Measurements from ENCODE around the gene LCN10.
"Not testable (repeated sequence)": the region's sequence is repeated elsewhere in the genome, so short reads cannot be mapped to it uniquely, and the experiment has no call there.

The LCN10 gene

DNA sequence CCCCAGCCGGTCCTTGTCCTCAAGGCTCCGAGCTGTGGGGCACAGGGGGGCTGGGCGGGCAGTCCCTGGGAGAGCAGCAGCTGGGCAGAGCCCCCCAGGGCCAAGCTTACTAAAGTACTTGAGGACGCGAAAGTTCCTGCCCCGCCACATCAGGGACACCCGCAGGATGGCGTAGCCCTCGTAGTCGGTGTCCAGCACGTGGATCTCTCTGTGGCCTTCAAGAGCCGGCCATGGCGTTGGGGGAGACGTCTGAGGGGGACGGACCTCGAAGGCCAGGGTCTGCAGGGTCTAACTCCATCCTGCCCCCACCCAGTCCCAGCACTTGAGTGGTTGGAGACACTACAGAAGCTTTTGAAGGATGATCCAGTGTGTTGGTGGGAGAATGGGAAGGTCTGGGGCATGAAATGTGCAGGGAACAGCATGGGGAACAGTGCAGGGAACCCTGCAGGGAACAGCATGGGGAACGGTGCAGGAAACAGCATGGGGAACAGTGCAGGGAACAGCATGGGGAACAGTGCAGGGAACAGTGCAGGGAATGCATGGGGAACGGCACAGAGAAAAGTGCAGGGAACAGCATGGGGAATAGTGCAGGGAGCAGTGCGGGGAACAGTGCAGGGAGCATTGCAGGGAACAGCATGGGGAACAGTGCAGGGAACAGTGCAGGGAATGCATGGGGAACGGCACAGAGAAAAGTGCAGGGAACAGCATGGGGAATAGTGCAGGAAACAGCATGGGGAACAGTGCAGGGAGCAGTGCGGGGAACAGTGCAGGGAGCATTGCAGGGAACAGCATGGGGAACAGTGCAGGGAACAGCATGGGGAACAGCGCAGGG lies 12.8 kb upstream of the LCN10 start:
- peaks cover 0 to 28% (median 23%) of the 10 kb centered on the region in 5 donors for H3K9me3 ChIP-seq (ENCODE audit: control insufficient read depth in 5 of 5, low read length in 5 of 5)
- not testable (repeated sequence) for H3K27ac ChIP-seq (ENCODE audit: low read depth, low read length); H3K4me1 ChIP-seq (ENCODE audit: control insufficient read depth in 5 of 5, insufficient read depth in 5 of 5, low read length in 5 of 5); H3K4me3 ChIP-seq (ENCODE audit: low read depth in 1 of 5, low read length in 5 of 5); H3K27me3 ChIP-seq (ENCODE audit: control insufficient read depth in 5 of 5, insufficient read depth in 4 of 5, low read length in 5 of 5); H3K9ac ChIP-seq (ENCODE audit: low read length in 5 of 5); H3K36me3 ChIP-seq (ENCODE audit: control insufficient read depth in 5 of 5, insufficient read depth in 5 of 5, low read length in 5 of 5)

DNA sequence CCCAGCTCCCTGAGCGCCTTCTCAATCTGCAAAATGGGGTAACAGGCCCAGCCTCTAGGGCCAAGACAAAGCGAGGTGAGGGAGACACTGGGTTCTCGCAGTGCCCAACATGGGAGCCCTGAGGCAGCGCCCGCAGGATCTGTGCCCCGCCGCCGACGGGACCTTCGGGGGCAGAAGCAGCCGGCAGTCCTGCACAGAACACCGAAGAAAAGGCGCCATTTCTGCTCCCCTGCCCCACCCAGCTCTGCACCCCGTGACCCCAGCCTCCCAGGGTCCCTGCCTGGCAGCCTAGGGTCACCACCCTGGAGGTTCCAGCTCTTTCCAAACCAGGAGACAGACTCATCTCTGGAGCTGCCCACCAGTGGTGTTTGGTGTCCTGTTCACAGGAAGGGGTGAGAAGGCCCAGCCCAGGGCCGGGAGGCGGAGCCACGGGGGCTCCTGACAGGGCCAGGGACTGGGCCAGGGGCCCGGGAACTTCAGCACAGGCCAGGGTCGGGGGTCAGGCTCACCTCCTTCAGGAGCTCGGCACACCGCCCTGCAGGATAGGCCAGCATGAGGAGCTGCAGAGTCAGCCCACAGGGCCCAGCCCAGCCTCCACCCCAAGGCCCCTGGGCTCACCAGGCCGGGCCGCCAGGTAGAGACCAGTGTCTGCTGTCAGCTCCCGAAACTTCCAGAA lies 12.0 kb upstream of the LCN10 start:
- Histone ChIP-seq H3K27me3 (ENCODE audit: control insufficient read depth in 5 of 5, insufficient read depth in 4 of 5, low read length in 5 of 5) (peaks cover 0 to 5% (median 0%) of the 10 kb centered on the region in 5 donors), H3K4me1 (ENCODE audit: control insufficient read depth in 5 of 5, insufficient read depth in 5 of 5, low read length in 5 of 5) (peaks cover 0 to 5% (median 0%) of the 10 kb centered on the region in 5 donors), H3K4me3 (ENCODE audit: low read depth in 1 of 5, low read length in 5 of 5) (no peak overlapping the region), H3K27ac (ENCODE audit: low read depth, low read length) (no peak overlapping the region), H3K9ac (ENCODE audit: low read length in 5 of 5) (no peak overlapping the region), H3K9me3 (ENCODE audit: control insufficient read depth in 5 of 5, low read length in 5 of 5) (peaks cover 0 to 28% (median 23%) of the 10 kb centered on the region in 5 donors), H3K36me3 (ENCODE audit: control insufficient read depth in 5 of 5, insufficient read depth in 5 of 5, low read length in 5 of 5) (no peaks in the 10 kb centered on the region)

DNA sequence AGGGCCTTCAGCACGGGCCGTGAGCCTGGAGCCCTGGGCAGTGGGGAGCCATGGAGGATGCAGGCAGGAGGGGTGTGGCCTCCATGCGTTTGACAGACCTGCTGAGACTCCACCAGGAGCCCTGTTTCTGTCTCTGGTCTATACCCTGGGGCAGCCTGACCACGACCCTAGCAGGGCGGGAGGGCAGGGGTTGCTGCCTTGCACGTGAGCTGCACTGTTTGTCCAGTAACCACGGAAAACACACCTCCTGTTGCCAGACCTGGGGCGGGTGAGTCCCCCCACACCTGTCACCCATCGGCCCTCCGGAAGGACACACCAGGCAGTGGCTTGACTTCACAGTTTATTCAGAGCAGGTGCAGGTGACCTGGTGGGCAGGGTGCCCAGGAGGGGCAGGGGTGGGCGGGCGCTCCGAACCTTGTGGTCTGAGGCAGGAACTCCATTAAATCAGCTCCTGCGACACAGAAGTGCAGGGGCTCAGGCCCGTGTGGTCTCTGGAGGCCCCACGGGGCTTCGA lies 11.4 kb upstream of the LCN10 start:
- H3K4me3 ChIP-seq (ENCODE audit: low read depth in 1 of 5, low read length in 5 of 5), result no peak overlapping the region
- peaks cover 0 to 11% (median 3%) of the 10 kb centered on the region in 5 donors for H3K4me1 ChIP-seq (ENCODE audit: control insufficient read depth in 5 of 5, insufficient read depth in 5 of 5, low read length in 5 of 5)
- peaks cover 0 to 28% (median 23%) of the 10 kb centered on the region in 5 donors for H3K9me3 ChIP-seq (ENCODE audit: control insufficient read depth in 5 of 5, low read length in 5 of 5)
- no peak overlapping the region for H3K9ac ChIP-seq (ENCODE audit: low read length in 5 of 5)
- H3K27ac ChIP-seq (ENCODE audit: low read depth, low read length), result no peak overlapping the region
- peaks cover 0 to 5% (median 0%) of the 10 kb centered on the region in 5 donors for H3K27me3 ChIP-seq (ENCODE audit: control insufficient read depth in 5 of 5, insufficient read depth in 4 of 5, low read length in 5 of 5)
- H3K36me3 ChIP-seq (ENCODE audit: control insufficient read depth in 5 of 5, insufficient read depth in 5 of 5, low read length in 5 of 5), result no peaks in the 10 kb centered on the region

DNA sequence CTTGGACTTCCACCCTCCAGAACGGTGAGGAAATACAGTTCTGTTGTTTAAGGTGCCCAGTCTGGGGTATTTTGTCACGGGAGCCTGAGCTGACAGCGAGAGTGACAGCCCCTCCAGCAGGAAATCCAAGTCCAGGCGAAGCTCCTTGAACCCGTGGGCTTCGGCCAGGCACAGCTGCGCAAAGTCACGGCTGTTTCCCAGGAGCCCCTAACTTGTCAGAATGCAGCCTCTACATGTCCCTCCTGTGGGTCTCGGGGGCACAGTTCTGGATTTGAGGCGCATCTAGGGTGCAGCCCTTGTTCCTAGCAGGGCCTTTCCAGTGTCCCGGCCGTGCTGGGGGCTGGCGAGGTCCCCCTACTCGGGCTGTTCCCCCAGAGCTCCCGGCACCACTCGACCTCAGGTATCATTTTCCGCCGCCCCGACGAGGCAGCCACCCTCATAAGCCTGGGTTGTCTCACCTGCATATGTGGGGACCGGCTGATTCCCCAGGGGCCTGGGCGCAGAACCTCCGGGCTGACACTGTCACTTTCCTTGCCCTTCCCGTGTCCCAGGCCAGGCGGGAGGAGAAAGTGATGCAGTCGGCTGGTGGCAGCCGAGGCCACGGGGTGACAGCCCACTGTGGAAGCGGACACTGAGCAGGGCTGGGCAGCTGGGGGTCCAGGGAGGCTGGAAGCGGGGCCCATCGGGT lies 10.8 kb upstream of the LCN10 start:
- peaks cover 0 to 5% (median 0%) of the 10 kb centered on the region in 5 donors for H3K27me3 ChIP-seq (ENCODE audit: control insufficient read depth in 5 of 5, insufficient read depth in 4 of 5, low read length in 5 of 5)
- H3K4me3 ChIP-seq (ENCODE audit: low read depth in 1 of 5, low read length in 5 of 5), result no peak overlapping the region
- peaks cover 0 to 28% (median 23%) of the 10 kb centered on the region in 5 donors for H3K9me3 ChIP-seq (ENCODE audit: control insufficient read depth in 5 of 5, low read length in 5 of 5)
- H3K27ac ChIP-seq (ENCODE audit: low read depth, low read length), result no peak overlapping the region
- peaks cover 0 to 17% (median 5%) of the 10 kb centered on the region in 5 donors for H3K4me1 ChIP-seq (ENCODE audit: control insufficient read depth in 5 of 5, insufficient read depth in 5 of 5, low read length in 5 of 5)
- H3K9ac ChIP-seq (ENCODE audit: low read length in 5 of 5), result no peak overlapping the region
- H3K36me3 ChIP-seq (ENCODE audit: control insufficient read depth in 5 of 5, insufficient read depth in 5 of 5, low read length in 5 of 5), result no peaks in the 10 kb centered on the region

DNA sequence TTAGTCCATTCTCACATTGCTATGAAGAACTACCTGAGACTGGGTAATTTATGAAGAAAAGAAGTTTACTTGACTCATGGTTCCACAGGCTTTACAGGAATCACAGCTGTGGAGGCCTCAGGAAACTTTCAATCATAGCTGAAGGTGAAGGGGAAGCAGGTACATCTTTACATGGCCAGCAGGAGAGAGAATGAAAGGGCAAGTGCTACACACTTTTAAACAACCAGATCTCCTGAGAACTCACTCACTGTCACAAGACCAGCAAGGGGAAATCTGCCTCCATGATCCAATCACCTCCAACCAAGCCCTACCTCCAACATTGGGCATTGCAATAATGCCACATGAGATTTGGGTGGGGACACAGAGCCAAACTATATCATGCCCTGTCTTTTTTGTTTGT lies 9.1 kb upstream of the LCN10 start:
- Histone ChIP-seq H3K9ac (ENCODE audit: low read length in 5 of 5) (no peak overlapping the region), H3K4me3 (ENCODE audit: low read depth in 1 of 5, low read length in 5 of 5) (no peak overlapping the region), H3K36me3 (ENCODE audit: control insufficient read depth in 5 of 5, insufficient read depth in 5 of 5, low read length in 5 of 5) (no peaks in the 10 kb centered on the region), H3K27me3 (ENCODE audit: control insufficient read depth in 5 of 5, insufficient read depth in 4 of 5, low read length in 5 of 5) (peaks cover 0 to 3% (median 0%) of the 10 kb centered on the region in 5 donors), H3K27ac (ENCODE audit: low read depth, low read length) (no peak overlapping the region), H3K4me1 (ENCODE audit: control insufficient read depth in 5 of 5, insufficient read depth in 5 of 5, low read length in 5 of 5) (peaks cover 0 to 23% (median 8%) of the 10 kb centered on the region in 5 donors), H3K9me3 (ENCODE audit: control insufficient read depth in 5 of 5, low read length in 5 of 5) (peaks cover 0 to 28% (median 23%) of the 10 kb centered on the region in 5 donors)

DNA sequence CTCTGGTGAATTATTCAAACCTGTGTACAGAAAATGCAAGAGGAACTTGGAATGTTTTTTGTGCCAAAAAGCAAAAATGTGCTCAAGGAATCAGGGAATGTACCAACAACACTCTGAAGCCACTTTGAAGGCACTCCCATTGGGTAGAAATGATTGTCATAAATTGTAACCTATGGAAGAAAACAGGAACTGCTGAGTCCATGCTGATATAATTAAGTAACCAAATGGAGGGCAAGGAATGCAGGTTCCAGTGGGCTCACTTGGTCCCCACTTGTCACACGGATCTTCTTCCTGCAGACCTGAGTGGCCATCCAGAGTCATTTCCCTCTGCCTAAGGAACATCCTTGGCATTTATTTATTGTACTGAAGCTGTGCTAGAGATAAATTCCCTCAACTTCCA lies 8.5 kb upstream of the LCN10 start:
- Histone ChIP-seq H3K4me3 (ENCODE audit: low read depth in 1 of 5, low read length in 5 of 5) (no peak overlapping the region), H3K9me3 (ENCODE audit: control insufficient read depth in 5 of 5, low read length in 5 of 5) (peaks cover 0 to 27% (median 21%) of the 10 kb centered on the region in 5 donors), H3K27me3 (ENCODE audit: control insufficient read depth in 5 of 5, insufficient read depth in 4 of 5, low read length in 5 of 5) (peaks cover 0 to 3% (median 0%) of the 10 kb centered on the region in 5 donors), H3K9ac (ENCODE audit: low read length in 5 of 5) (no peak overlapping the region), H3K4me1 (ENCODE audit: control insufficient read depth in 5 of 5, insufficient read depth in 5 of 5, low read length in 5 of 5) (peaks cover 0 to 28% (median 8%) of the 10 kb centered on the region in 5 donors), H3K27ac (ENCODE audit: low read depth, low read length) (no peak overlapping the region), H3K36me3 (ENCODE audit: control insufficient read depth in 5 of 5, insufficient read depth in 5 of 5, low read length in 5 of 5) (no peaks in the 10 kb centered on the region)

DNA sequence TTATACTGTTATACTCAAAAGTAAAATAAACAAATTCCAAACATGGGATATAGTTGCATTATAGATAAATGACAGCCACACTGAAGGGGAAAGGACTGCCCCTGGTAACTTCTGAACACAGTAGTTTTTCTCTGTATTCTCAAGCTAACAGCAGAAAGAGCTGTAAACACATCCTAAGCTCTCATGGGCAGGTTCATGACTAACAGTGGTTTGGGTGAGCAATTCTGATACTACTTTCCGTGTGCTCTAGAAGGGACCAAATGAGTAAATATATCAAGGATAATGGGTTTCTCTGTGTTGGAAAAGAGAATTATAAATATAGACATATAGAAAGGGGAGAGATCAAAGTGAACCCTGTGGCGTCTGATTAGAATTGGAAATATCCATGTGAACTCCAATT lies 7.8 kb upstream of the LCN10 start:
- H3K36me3 ChIP-seq (ENCODE audit: control insufficient read depth in 5 of 5, insufficient read depth in 5 of 5, low read length in 5 of 5), result no peaks in the 10 kb centered on the region
- peaks cover 0 to 32% (median 8%) of the 10 kb centered on the region in 5 donors for H3K4me1 ChIP-seq (ENCODE audit: control insufficient read depth in 5 of 5, insufficient read depth in 5 of 5, low read length in 5 of 5)
- no peak overlapping the region for H3K9ac ChIP-seq (ENCODE audit: low read length in 5 of 5)
- H3K27ac ChIP-seq (ENCODE audit: low read depth, low read length), result no peak overlapping the region
- H3K4me3 ChIP-seq (ENCODE audit: low read depth in 1 of 5, low read length in 5 of 5), result no peak overlapping the region
- H3K27me3 ChIP-seq (ENCODE audit: control insufficient read depth in 5 of 5, insufficient read depth in 4 of 5, low read length in 5 of 5), result peaks cover 0 to 3% (median 0%) of the 10 kb centered on the region in 5 donors
- H3K9me3 ChIP-seq (ENCODE audit: control insufficient read depth in 5 of 5, low read length in 5 of 5), result peaks cover 0 to 19% (median 14%) of the 10 kb centered on the region in 5 donors

DNA sequence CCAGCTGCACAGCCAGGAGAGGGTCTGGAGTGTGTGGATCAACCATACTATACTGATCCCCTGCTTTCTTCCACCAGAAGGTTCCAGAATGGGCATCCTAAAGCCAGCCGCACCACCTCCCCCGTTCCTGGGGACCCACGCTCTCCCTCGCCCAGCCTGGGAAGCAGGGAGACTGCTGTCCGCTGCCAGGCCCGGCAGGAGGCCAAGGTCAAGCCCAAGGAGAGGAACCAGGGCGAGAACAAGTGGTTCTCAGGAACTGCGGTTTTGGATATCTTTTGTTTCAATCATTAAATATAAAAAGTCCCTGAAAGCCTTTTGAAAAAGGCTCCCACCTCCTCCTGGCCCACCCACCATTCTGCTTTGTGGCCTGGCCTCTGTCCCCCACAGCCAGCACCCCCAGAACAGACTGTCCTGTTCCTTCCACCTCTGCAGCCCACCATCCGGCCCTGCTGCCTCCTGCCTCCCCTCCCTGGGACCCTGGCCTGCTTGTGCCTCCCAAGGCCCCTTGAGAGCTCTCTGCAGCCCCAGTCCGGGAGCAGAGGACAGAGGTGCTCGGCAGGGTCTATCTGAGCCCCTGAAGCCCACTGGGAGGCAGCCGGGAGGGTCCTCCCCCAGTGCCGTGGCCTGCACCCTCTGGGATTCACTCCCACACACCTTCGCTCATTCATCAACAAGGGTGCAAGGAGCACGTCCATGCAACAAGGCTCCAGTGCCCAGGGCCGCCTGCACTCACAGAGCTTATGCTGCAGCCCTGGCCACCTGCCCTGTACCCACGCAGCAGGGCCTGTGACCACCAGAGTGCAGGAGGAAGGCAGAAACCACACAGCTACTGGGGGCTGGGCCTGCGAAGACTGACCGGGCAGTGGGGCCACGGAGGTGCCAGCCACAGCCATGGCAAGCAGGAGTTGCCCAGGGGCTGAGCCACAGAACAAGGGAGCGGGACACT lies 6.2 kb upstream of the LCN10 start:
- Histone ChIP-seq H3K9me3 (ENCODE audit: control insufficient read depth in 5 of 5, low read length in 5 of 5) (peaks cover 0 to 17% (median 11%) of the 10 kb centered on the region in 5 donors), H3K4me3 (ENCODE audit: low read depth in 1 of 5, low read length in 5 of 5) (no peak overlapping the region), H3K4me1 (ENCODE audit: control insufficient read depth in 5 of 5, insufficient read depth in 5 of 5, low read length in 5 of 5) (peaks cover 0 to 35% (median 8%) of the 10 kb centered on the region in 5 donors), H3K27me3 (ENCODE audit: control insufficient read depth in 5 of 5, insufficient read depth in 4 of 5, low read length in 5 of 5) (peaks cover 0 to 3% (median 0%) of the 10 kb centered on the region in 5 donors), H3K36me3 (ENCODE audit: control insufficient read depth in 5 of 5, insufficient read depth in 5 of 5, low read length in 5 of 5) (no peaks in the 10 kb centered on the region), H3K27ac (ENCODE audit: low read depth, low read length) (no peak overlapping the region), H3K9ac (ENCODE audit: low read length in 5 of 5) (no peak overlapping the region)

DNA sequence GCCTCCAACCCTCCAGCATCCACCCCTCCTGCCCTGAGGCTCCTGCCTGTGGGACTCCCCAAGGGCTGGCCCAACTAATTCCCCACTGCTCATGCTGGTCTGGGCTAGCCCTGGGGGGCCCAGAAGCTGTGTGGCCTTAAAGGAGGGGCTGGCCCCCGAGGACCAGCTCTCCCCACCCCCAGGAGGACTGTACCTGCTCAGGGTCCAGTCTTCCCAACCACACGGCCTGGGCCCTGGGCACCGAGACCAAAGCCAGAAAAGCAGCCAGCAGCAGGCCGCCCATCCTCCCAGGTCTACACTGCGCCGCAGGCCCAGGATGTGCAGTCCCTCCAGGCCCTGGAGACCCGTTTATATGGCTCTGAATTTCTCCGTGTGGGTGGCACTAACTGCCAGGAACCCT lies 5.5 kb upstream of the LCN10 start, which contains the start of gene LCN6:
TSS of gene LCN6 (minus strand) at position 325 of the 400 bp plus-strand sequence. CDS start at position 283, 42 bp downstream.
- Histone ChIP-seq H3K36me3 (ENCODE audit: control insufficient read depth in 5 of 5, insufficient read depth in 5 of 5, low read length in 5 of 5) (no peaks in the 10 kb centered on the region), H3K27me3 (ENCODE audit: control insufficient read depth in 5 of 5, insufficient read depth in 4 of 5, low read length in 5 of 5) (peaks cover under 1 to 9% (median 2%) of the 10 kb centered on the region in 5 donors), H3K4me1 (ENCODE audit: control insufficient read depth in 5 of 5, insufficient read depth in 5 of 5, low read length in 5 of 5) (peaks cover 0 to 35% (median 8%) of the 10 kb centered on the region in 5 donors), H3K4me3 (ENCODE audit: low read depth in 1 of 5, low read length in 5 of 5) (no peak within 1 kb of the TSS), H3K27ac (ENCODE audit: low read depth, low read length) (no peak within 1 kb of the TSS), H3K9ac (ENCODE audit: low read length in 5 of 5) (no peak within 1 kb of the TSS), H3K9me3 (ENCODE audit: control insufficient read depth in 5 of 5, low read length in 5 of 5) (peaks cover 0 to 17% (median 11%) of the 10 kb centered on the region in 5 donors)

Measured in subcutaneous abdominal adipose tissue (tissue), 5 donors.